ENCODE measurements around the gene CGN. TPM values are rescaled to one million over a fixed set of nuclear protein-coding genes. Genes with fewer than 3 reads are reported as not detected.

Gene CGN
- total RNA-seq, 1 donor from 2014 or later, result 2.0 TPM

GRCh38 chr1:151574575-151575529 lies 63.7 kb downstream of the CGN start:
- TF ChIP-seq CTCF (IDR thresholded peaks at IDR 0.05; ENCODE audit: partially characterized antibody, unreplicated experiment), result no peak
- Mint-ChIP-seq H3K27me3 (ENCODE audit: unreplicated experiment) (peaks cover 2% of the 10 kb centered on the region), H3K27ac (ENCODE audit: unreplicated experiment) (no peak overlapping the region), H3K9me3 (ENCODE audit: unreplicated experiment) (no peaks in the 10 kb centered on the region), H3K4me3 (ENCODE audit: unreplicated experiment) (no peak overlapping the region), H3K36me3 (ENCODE audit: unreplicated experiment) (peaks cover 5% of the 10 kb centered on the region), H3K4me1 (ENCODE audit: low read depth, unreplicated experiment) (no peaks in the 10 kb centered on the region)
- DNase-seq, result no peak

DNA sequence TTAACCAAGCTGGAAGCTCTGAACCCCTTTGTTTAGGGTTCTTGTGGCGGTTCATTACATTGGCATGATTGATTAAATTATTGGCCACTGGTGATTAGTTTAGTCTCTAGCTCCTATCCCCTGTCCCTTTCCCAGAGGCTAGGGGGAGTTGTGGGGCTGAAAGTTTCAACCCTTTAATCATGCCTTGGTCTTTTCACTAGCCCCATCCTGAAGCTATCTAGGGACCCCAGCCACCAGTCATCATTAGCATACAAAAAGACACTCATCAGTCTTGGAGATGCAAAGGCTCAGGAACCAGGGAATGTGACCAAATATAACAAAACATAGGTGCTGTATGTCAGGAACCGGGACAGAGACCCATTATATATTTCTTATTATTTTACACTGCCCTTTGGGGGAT lies 66.0 kb downstream of the CGN start:
- peaks cover 2% of the 10 kb centered on the region for H3K27me3 Mint-ChIP-seq (ENCODE audit: unreplicated experiment)
- no peak overlapping the region for H3K4me3 Mint-ChIP-seq (ENCODE audit: unreplicated experiment)
- no peak overlapping the region for H3K27ac Mint-ChIP-seq (ENCODE audit: unreplicated experiment)
- no peak for DNase-seq
- H3K9me3 Mint-ChIP-seq (ENCODE audit: unreplicated experiment), result no peaks in the 10 kb centered on the region
- peaks cover 6% of the 10 kb centered on the region for H3K4me1 Mint-ChIP-seq (ENCODE audit: low read depth, unreplicated experiment)
- no peak for TF ChIP-seq CTCF (IDR thresholded peaks at IDR 0.05; ENCODE audit: partially characterized antibody, unreplicated experiment)
- peaks cover 5% of the 10 kb centered on the region for H3K36me3 Mint-ChIP-seq (ENCODE audit: unreplicated experiment)

- no peak for DNase-seq
- Mint-ChIP-seq H3K4me1 (ENCODE audit: low read depth, unreplicated experiment) (peaks cover 8% of the 10 kb centered on the region), H3K36me3 (ENCODE audit: unreplicated experiment) (peaks cover 2% of the 10 kb centered on the region), H3K4me3 (ENCODE audit: unreplicated experiment) (no peak overlapping the region), H3K27ac (ENCODE audit: unreplicated experiment) (no peak overlapping the region), H3K27me3 (ENCODE audit: unreplicated experiment) (no peaks in the 10 kb centered on the region), H3K9me3 (ENCODE audit: unreplicated experiment) (no peaks in the 10 kb centered on the region)
- TF ChIP-seq CTCF (IDR thresholded peaks at IDR 0.05; ENCODE audit: partially characterized antibody, unreplicated experiment), result no peak
These were observed 67.8 kb downstream of the CGN start for GRCh38 chr1:151578941-151579340.

DNA sequence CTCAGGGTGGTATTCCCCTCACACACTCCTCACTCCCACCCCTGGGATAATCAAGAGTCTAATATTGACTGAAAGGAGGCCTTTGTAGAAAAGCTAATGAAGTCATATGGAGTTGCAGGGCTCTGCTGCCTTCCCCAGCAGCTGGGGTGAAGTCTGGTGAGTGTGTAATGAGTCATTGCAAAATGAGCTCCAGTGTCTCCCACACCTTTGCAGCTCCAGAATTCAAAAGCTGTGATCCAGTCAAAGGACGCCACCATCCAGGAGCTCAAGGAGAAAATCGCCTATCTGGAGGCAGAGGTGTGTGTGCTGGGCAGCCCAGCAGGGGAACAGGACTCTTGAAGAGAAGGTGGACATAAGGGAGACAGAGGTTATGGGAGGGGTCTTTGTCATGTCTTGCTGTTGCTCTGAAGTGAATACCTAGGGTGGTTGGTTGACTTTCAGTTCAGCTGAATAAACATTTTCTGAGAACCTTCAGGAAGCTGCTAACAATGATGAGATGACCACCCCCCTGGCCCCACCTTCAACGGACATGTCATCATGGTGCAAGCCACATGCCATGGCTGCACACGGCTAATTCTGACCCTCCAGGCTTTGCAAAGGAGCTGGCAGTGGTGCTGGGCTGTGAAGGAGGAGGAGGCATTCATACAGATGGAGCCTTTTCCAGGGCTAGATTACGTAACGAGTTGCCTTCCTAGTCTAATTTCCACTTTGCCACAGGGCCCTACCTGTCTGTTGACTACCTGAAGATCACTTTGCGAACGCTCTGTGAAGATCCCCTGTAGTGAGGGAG lies 68.4 kb downstream of the CGN start:
- no peak overlapping the region for H3K27ac Mint-ChIP-seq (ENCODE audit: unreplicated experiment)
- no peak for DNase-seq
- H3K27me3 Mint-ChIP-seq (ENCODE audit: unreplicated experiment), result no peaks in the 10 kb centered on the region
- H3K4me3 Mint-ChIP-seq (ENCODE audit: unreplicated experiment), result no peak overlapping the region
- TF ChIP-seq CTCF (IDR thresholded peaks at IDR 0.05; ENCODE audit: partially characterized antibody, unreplicated experiment), result no peak
- no peaks in the 10 kb centered on the region for H3K9me3 Mint-ChIP-seq (ENCODE audit: unreplicated experiment)
- no peaks in the 10 kb centered on the region for H3K36me3 Mint-ChIP-seq (ENCODE audit: unreplicated experiment)
- H3K4me1 Mint-ChIP-seq (ENCODE audit: low read depth, unreplicated experiment), result peaks cover 8% of the 10 kb centered on the region
